Common myeloid progenitor, CD34-positive (primary cell): Measurements from ENCODE around the gene CAMK2A.

Experiments
- CTCF ChIA-PET: fragments of 350-600 bp; sonication (Branson Sonifier 250); formaldehyde crosslinking; loops from one replicate; lab custom pipeline; 2021; ENCODE audit warnings: antibody characterized with exemption; lab: Charles Lee
- POLR2A ChIA-PET: fragments of 350-600 bp; sonication (Branson Sonifier 250); formaldehyde crosslinking; loops from one replicate; lab custom pipeline; 2021; ENCODE audit warnings: antibody characterized with exemption; lab: Charles Lee
- DNase-seq, 3 donors: peaks; one replicate each; pipeline versions ENCODE4 v3.0.0 to v3.0.0-alpha.2; 2013
- H3K27ac ChIP-seq, 2 experiments: 1 replicate in 1 of 2; 2 replicates in 1 of 2; pipeline ENCODE4 v1.7.0; 2013; ENCODE audit warnings: inconsistent platforms in 2 of 2, low read length in 2 of 2, mild to moderate bottlenecking in 2 of 2, low read depth in 1 of 2, moderate library complexity in 1 of 2; ENCODE audit not compliant: severe bottlenecking in 2 of 2, insufficient read depth in 1 of 2, poor library complexity in 1 of 2
- H3K27me3 ChIP-seq, 5 experiments: replicated peaks in 2 of 5; 1 replicate in 3 of 5; 2 replicates in 2 of 5; pipeline versions ENCODE4 v1.6.1 to v1.7.0; 2013; ENCODE audit warnings: low read length in 4 of 5, mild to moderate bottlenecking in 2 of 5, moderate library complexity in 2 of 5, inconsistent platforms in 1 of 5; ENCODE audit not compliant: insufficient read depth in 5 of 5, control insufficient read depth in 4 of 5
- H3K36me3 ChIP-seq, 4 experiments: 1 replicate in 2 of 4; 2 replicates in 2 of 4; pipeline versions ENCODE4 v1.6.1 to v1.7.0; 2013; ENCODE audit warnings: low read length in 3 of 4, control low read depth in 1 of 4, mild to moderate bottlenecking in 1 of 4; ENCODE audit not compliant: control insufficient read depth in 4 of 4, insufficient read depth in 4 of 4
- H3K4me1 ChIP-seq, 4 experiments: 1 replicate in 3 of 4; 2 replicates in 1 of 4; pipeline versions ENCODE4 v1.6.1 to v1.7.1; 2013; ENCODE audit warnings: low read length in 3 of 4, mild to moderate bottlenecking in 3 of 4, control low read depth in 1 of 4, inconsistent platforms in 1 of 4, moderate library complexity in 1 of 4; ENCODE audit not compliant: control insufficient read depth in 4 of 4, insufficient read depth in 4 of 4; ENCODE audit errors: control extremely low read depth in 1 of 4
- H3K4me3 ChIP-seq, 7 experiments: 1 replicate in 4 of 7; 2 replicates in 3 of 7; pipeline versions ENCODE4 v1.5.1 to v1.7.0; 2013; ENCODE audit warnings: mild to moderate bottlenecking in 7 of 7, low read length in 6 of 7, moderate library complexity in 6 of 7, inconsistent platforms in 2 of 7, low read depth in 2 of 7, control low read depth in 1 of 7; ENCODE audit not compliant: insufficient read depth in 4 of 7, control insufficient read depth in 1 of 7; ENCODE audit errors: extremely low read depth in 1 of 7
- H3K9me3 ChIP-seq, 5 experiments: 1 replicate in 4 of 5; 2 replicates in 1 of 5; pipeline versions ENCODE4 v1.6.1 to v1.7.1; 2013; ENCODE audit warnings: low read length in 4 of 5, mild to moderate bottlenecking in 2 of 5, inconsistent platforms in 1 of 5, low read depth in 1 of 5, moderate library complexity in 1 of 5; ENCODE audit not compliant: control insufficient read depth in 4 of 5, insufficient read depth in 2 of 5; ENCODE audit errors: control extremely low read depth in 1 of 5
- WGBS: methylation state at CpG from one replicate; pipeline ENCODE4 v1.1.5; 2013; ENCODE audit not compliant: insufficient coverage; 5-methylcytosine and 5-hydroxymethylcytosine counted together

Gene CAMK2A

DNA sequence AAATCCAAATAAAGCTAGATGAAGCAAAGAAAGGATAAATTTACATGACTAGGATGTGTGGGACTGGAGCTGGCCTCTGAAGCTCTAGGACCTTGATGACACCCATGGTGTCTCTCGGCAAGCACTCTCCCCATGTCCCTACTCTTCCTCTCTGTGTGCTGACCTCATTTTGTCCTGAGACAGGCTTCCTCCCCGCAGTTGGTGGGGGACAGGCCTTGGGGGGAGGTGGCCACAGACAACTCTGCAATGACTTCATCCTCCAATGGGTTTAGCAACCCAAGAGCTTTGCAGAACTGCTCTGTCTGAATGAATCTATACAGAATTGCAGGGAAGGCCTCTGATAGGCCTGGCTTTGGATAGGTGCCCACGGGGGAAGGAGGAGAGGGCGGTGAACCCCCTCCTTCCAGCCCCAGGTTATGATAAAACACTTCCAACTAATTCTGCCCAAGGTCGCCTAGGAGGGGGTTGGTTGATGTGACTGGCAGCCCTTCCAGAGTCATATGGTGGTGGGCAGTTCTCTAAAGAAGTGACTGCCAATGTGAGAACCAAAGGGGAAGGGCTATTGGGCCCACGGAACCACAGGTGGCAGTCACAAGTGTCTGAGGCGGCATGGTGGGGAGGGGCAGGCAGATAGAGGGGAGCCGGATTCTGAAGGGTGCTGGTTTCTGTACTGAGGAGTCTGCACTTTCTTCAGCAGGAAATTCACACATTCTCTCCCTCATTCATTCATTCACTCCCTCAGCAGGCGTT is 93.7 kb downstream of the CAMK2A start:
- Histone ChIP-seq H3K4me3 (no peak overlapping the region), H3K9me3 (peaks cover 0 to 4% (median 0%) of the 10 kb centered on the region in 5 experiments), H3K27ac (no peak overlapping the region), H3K27me3 (peaks cover 0 to 30% (median 17%) of the 10 kb centered on the region in 5 experiments), H3K36me3 (no peaks in the 10 kb centered on the region), H3K4me1 (no peaks in the 10 kb centered on the region)
- 90% methylated on average over 7 of the region's 9 CpGs for WGBS
- POLR2A ChIA-PET, result interaction anchor here (0.6 kb wide), 1 partner anchor 21 kb away, joined by 3 read pairs; no protein-coding TSS in a partner anchor
- CTCF ChIA-PET, result interaction anchor here (0.9 to 1.6 kb wide), 9 partner anchors 9 to 66 kb away, joined by 3 to 5 read pairs (median 4); no protein-coding TSS in a partner anchor
- no peak for DNase-seq

DNA sequence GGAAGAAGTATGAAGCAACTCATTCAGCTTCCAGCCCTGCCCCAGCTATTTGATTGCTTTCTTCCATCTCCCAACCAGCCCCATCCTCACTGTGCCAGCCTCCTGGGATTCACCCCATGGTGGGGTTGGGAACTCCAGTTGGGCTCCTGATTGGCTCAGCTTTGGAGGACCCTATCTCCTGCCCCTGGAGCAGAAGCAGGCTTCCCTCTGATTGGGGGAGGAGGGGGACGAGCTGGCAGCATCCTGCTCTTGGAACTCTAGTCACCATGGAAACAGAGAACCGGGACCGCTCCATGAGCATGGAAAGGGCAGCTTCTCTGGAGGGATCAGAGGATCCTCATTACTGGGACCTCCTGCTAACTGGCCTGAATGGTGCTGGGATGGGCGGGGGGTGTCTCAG is 97.1 kb downstream of the CAMK2A start:
- H3K27ac ChIP-seq, result no peak overlapping the region
- POLR2A ChIA-PET, result no interaction called here
- no peaks in the 10 kb centered on the region for H3K36me3 ChIP-seq
- no peaks in the 10 kb centered on the region for H3K9me3 ChIP-seq
- no peak overlapping the region for H3K4me3 ChIP-seq
- CTCF ChIA-PET, result interaction anchor here (0.7 to 3.3 kb wide), 8 partner anchors 8 to 72 kb away, joined by 3 to 11 read pairs (median 4); no protein-coding TSS in a partner anchor
- WGBS, result 79% methylated on average over 2 of the region's 4 CpGs
- H3K4me1 ChIP-seq, result peaks cover 0 to 7% (median 2%) of the 10 kb centered on the region in 4 experiments
- H3K27me3 ChIP-seq, result peaks cover 0 to 53% (median 38%) of the 10 kb centered on the region in 5 experiments
- DNase-seq, result no peak

DNA sequence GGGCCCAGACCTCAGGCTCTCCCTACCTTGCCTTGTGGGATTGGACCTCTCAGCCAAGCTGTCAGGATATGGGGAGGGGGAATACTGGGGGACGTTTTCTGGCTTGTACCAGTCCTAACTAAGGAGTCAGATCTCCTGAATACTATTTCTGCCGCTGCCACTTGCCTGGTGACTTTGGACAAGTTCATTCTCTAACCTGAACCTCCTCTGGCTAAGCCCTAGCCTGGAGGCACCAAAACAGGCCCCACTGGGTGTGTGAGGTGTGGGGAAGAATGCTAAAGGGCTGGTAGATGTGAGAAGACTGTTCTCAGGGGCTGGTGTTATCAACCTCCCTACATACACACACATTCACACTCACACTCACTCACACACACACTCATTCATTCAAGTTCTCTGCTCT is 98.6 kb downstream of the CAMK2A start:
- Histone ChIP-seq H3K36me3 (no peaks in the 10 kb centered on the region), H3K4me1 (peaks cover 0 to 7% (median 2%) of the 10 kb centered on the region in 4 experiments), H3K27ac (no peak overlapping the region), H3K9me3 (no peaks in the 10 kb centered on the region), H3K27me3 (peaks cover 0 to 53% (median 37%) of the 10 kb centered on the region in 5 experiments), H3K4me3 (no peak overlapping the region)
- DNase-seq, result no peak
- no CpG with 5 or more reads among the region's 2 CpGs for WGBS
- POLR2A ChIA-PET, result no interaction called here
- CTCF ChIA-PET, result interaction anchor here (0.8 to 1.6 kb wide), 6 partner anchors 10 to 28 kb away, joined by 3 to 5 read pairs (median 4); no protein-coding TSS in a partner anchor

DNA sequence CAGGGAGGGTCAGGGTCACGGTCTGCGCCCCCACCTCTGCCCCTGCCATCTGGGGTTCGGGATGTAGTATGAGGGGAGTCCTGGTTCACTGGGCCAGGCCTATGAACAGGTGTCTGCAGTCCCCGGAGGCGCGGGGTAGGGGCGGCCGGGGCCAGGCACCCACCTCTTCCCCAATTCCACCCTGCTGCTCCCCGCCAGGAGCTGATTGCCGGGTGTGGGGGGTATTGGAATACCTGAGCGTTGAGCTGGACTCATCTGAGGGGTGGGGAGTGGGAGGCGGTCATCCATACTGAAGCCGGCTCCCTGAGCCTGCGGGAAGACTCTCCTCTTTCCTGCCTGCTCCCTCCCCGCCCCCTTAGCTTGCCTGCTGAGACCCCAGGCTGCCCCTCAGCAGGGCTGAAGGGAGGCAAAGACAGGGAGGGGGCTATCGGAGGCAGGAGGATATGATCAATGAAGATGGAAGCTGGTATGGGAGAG is 99.0 kb downstream of the CAMK2A start:
- H3K27ac ChIP-seq, result no peak overlapping the region
- CTCF ChIA-PET, result interaction anchor here (0.7 to 1.3 kb wide), 5 partner anchors 11 to 28 kb away, joined by 3 to 5 read pairs (median 3); no protein-coding TSS in a partner anchor
- POLR2A ChIA-PET, result no interaction called here
- no peaks in the 10 kb centered on the region for H3K36me3 ChIP-seq
- H3K27me3 ChIP-seq, result peaks cover 0 to 53% (median 37%) of the 10 kb centered on the region in 5 experiments
- H3K4me1 ChIP-seq, result peaks cover 0 to 7% (median 2%) of the 10 kb centered on the region in 4 experiments
- no peak for DNase-seq
- H3K9me3 ChIP-seq, result no peaks in the 10 kb centered on the region
- 56% methylated on average over 11 of the region's 16 CpGs for WGBS
- H3K4me3 ChIP-seq, result no peak overlapping the region

DNA sequence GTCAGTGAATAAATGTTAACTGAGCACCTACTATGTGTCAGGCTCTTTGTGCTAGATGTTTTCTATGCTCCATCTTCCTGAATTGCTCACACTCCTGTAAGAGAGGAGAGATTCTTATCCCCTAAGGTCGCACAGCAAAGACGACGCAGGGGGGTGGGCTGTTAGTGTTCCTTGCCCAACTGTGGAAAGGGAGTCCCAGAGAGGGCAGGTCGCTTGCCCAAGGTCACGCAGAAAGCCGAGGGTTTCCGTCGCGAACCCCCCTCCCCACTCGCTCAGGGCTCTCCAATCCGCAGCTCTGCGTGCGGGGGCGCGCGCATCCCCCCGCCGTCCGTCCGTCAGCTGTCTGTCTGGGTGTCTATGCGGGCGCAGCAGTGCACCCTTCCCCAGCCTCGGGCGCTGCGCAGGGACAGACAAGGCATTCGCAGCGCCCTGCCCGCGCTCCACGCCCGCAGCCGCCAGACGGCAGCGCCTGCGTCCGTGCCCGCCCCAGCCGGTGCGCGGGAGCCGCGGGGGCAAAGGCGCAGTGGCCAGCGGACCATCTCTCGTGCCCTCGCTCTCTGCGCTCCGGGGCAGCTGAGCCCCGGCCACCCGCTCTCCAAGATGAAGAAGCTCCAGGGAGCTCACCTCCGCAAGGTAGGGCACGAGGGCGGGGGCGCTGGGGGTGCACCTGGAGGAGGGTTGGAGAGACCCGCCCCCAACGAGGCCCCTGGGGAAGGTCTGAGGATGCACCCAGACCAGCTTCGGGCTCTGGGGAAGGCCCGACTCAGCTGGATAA is 99.7 kb downstream of the CAMK2A start, which contains the start of gene SLC6A7:
SLC6A7 (plus strand) TSS at position 335 of the 775 bp plus-strand sequence; CDS start at position 601, 266 bp downstream.
- ChIA-PET CTCF (interaction anchor here (0.7 to 1.3 kb wide), 4 partner anchors 11 to 29 kb away, joined by 3 to 5 read pairs (median 4); no protein-coding TSS in a partner anchor), POLR2A (no interaction called here)
- Histone ChIP-seq H3K9me3 (no peaks in the 10 kb centered on the region), H3K27ac (no peak within 1 kb of the TSS), H3K27me3 (peaks cover 0 to 53% (median 34%) of the 10 kb centered on the region in 5 experiments), H3K36me3 (no peaks in the 10 kb centered on the region), H3K4me3 (peak within 1 kb of the TSS in 1 of 7 experiments; percentile 32), H3K4me1 (peaks cover 0 to 7% (median 2%) of the 10 kb centered on the region in 4 experiments)
- DNase-seq, result no peak
- WGBS, result 7% methylated on average over 37 of the region's 58 CpGs

DNA sequence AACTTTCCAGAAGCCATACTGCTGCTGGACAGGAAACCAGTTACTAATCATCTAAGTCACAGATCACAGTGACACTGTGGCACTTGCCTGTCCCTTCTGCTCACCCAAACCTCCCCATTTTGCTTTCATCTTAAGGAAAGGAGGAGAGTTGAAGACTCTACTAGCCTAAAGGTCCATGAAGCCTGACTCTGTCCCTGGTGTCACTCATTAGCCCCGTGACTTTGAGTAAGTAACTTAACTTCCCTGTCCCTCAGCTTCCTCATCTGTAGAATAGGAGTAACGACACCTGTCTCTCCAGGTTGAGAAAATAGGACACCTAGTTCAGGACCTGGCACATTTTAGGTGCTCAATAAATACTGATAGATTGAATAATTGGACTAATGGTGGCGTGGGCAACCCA is 100.2 kb downstream of the CAMK2A start:
- ChIA-PET CTCF (no interaction called here), POLR2A (no interaction called here)
- Histone ChIP-seq H3K27me3 (peaks cover 0 to 53% (median 33%) of the 10 kb centered on the region in 5 experiments), H3K4me3 (no peak overlapping the region), H3K9me3 (no peaks in the 10 kb centered on the region), H3K27ac (no peak overlapping the region), H3K36me3 (no peaks in the 10 kb centered on the region), H3K4me1 (peaks cover 0 to 7% (median 2%) of the 10 kb centered on the region in 4 experiments)
- WGBS, result 57% methylated on average over 2 of the region's 3 CpGs
- DNase-seq, result peak in 1 of 3 donors; percentile 43
